GM12878 (cell line): ENCODE measurements around the gene BHLHA15. TPM values are rescaled to one million over a fixed set of nuclear protein-coding genes. Genes with fewer than 3 reads are reported as not detected.

Experiments
- ATAC-seq: fragments of 200-7000 bp; cut with Tn5 transposase; 3 replicates; pipeline ENCODE4 v1.9.1; 2020; ENCODE audit warnings: mild to moderate bottlenecking, moderate library complexity
- BruUV-seq: library from RNA; stranded (reverse); fragments of 400-500 nt; replicated peaks from 2 replicates; lab custom pipeline; 2021; lab: Mats Ljungman, UMichigan
- CTCF ChIA-PET: fragments of 300-600 bp; sonication (Branson Sonifier 250); formaldehyde crosslinking; extraction: SDS; loops from one replicate; lab custom pipeline; 2021; ENCODE audit warnings: inconsistent platforms; lab: Yijun Ruan, JAX
- POLR2A ChIA-PET: fragments of 350-600 bp; formaldehyde crosslinking; extraction: SDS; loops from one replicate; lab custom pipeline; 2021; ENCODE audit warnings: inconsistent platforms; lab: Charles Lee
- RAD21 ChIA-PET: fragments of 300-600 bp; sonication (Branson Sonifier 250); formaldehyde crosslinking; loops from one replicate; lab custom pipeline; 2023; ENCODE audit warnings: antibody characterized with exemption; ENCODE audit not compliant: unreplicated experiment; lab: Charles Lee
- SMC1A ChIA-PET: fragments of 300-600 bp; sonication (Branson Sonifier 250); formaldehyde crosslinking; loops from one replicate; lab custom pipeline; 2023; ENCODE audit not compliant: unreplicated experiment, uncharacterized antibody; lab: Charles Lee
- DNase-seq: peaks from one replicate; pipeline ENCODE4 v3.0.0-alpha.2; 2011; ENCODE audit warnings: low read depth, low spot score
- FAIRE-seq: peaks from 3 replicates; lab custom pipeline; 2011; peaks lifted over from hg19 to GRCh38; lab: Jason Lieb, UNC
- H2AFZ ChIP-seq: 2 replicates; pipeline ENCODE4 v1.6.0; 2011; ENCODE audit warnings: low read depth, low read length, control low read depth; ENCODE audit not compliant: control insufficient read depth
- H3K27ac ChIP-seq: 2 replicates; pipeline ENCODE4 v1.5.1; 2011; ENCODE audit warnings: control low read depth; ENCODE audit not compliant: control insufficient read depth, insufficient read depth
- H3K27me3 ChIP-seq, 2 experiments: replicated peaks in 1 of 2; 2 replicates each; pipeline versions ENCODE4 v1.6.0 to v1.6.1; 2011; ENCODE audit warnings: low read length in 1 of 2; ENCODE audit not compliant: control insufficient read depth in 2 of 2, insufficient read depth in 2 of 2
- H3K36me3 ChIP-seq, 2 experiments: 2 replicates each; pipeline ENCODE4 v1.5.1; 2011; ENCODE audit warnings: low read length in 1 of 2; ENCODE audit not compliant: control insufficient read depth in 2 of 2, insufficient read depth in 2 of 2
- H3K4me1 ChIP-seq: 2 replicates; pipeline ENCODE4 v1.6.1; 2011; ENCODE audit warnings: mild to moderate bottlenecking, low read length, moderate library complexity, mixed read lengths; ENCODE audit not compliant: control insufficient read depth, insufficient read depth
- H3K4me2 ChIP-seq: 2 replicates; pipeline ENCODE4 v1.6.0; 2011; ENCODE audit warnings: control low read depth; ENCODE audit not compliant: control insufficient read depth, insufficient read depth
- H3K4me3 ChIP-seq: fragments of 200-600 bp; sonication (generic); 2 replicates; pipeline ENCODE4 v1.5.1; 2016
- H3K79me2 ChIP-seq: 2 replicates; pipeline ENCODE4 v1.6.0; 2011; ENCODE audit warnings: low read length; ENCODE audit not compliant: control insufficient read depth, insufficient read depth
- H3K9ac ChIP-seq: 2 replicates; pipeline ENCODE4 v1.8.0; 2011; ENCODE audit warnings: low read length, control low read depth, mixed read lengths; ENCODE audit not compliant: control insufficient read depth, insufficient read depth
- H3K9me3 ChIP-seq: replicated peaks from 3 replicates; pipeline ENCODE4 v1.5.1; 2011; ENCODE audit warnings: mild to moderate bottlenecking, low read length; ENCODE audit not compliant: control insufficient read depth, insufficient read depth
- H4K20me1 ChIP-seq: 2 replicates; pipeline ENCODE4 v1.6.0; 2011; ENCODE audit not compliant: control insufficient read depth, insufficient read depth
- CHD4 ChIP-seq: fragments of 200-600 bp; sonication (generic); IDR thresholded peaks from 2 replicates; pipeline ENCODE4 v1.6.1; 2016; ENCODE audit warnings: mild to moderate bottlenecking
- CUX1 ChIP-seq: IDR thresholded peaks from 2 replicates; pipeline ENCODE4 v1.6.1; 2012; ENCODE audit warnings: improper control_type of control experiment, low read depth, low read length; ENCODE audit not compliant: insufficient replicate concordance
- E4F1 ChIP-seq: fragments of 450-650 bp; IDR thresholded peaks from 2 replicates; pipeline ENCODE4 v1.6.1; 2018; ENCODE audit warnings: borderline replicate concordance, mild to moderate bottlenecking; ENCODE audit not compliant: partially characterized antibody
- MEF2A ChIP-seq: IDR thresholded peaks from 2 replicates; pipeline ENCODE4 v1.6.1; 2011; ENCODE audit warnings: low read depth, mild to moderate bottlenecking, low read length, moderate library complexity; ENCODE audit not compliant: insufficient read depth
- NR2F1 ChIP-seq: fragments of 450-650 bp; conservative IDR thresholded peaks from 2 replicates; pipeline ENCODE4 v1.6.1; 2017; ENCODE audit warnings: mild to moderate bottlenecking
- POU2F2 ChIP-seq: IDR thresholded peaks from 3 replicates; pipeline ENCODE4 v1.6.1; 2011; ENCODE audit warnings: low read depth, mild to moderate bottlenecking, low read length, borderline replicate concordance
- WGBS: methylation state at CpG from one replicate; pipeline ENCODE4 v1.1.6; 2016; ENCODE audit warnings: low lambda C conversion rate; ENCODE audit not compliant: insufficient replicate concordance, insufficient coverage; ENCODE audit errors: missing lambda C conversion rate; 5-methylcytosine and 5-hydroxymethylcytosine counted together
- in situ Hi-C: fragments of 300-500 bp; cut with MboI; formaldehyde crosslinking; loops from 9 replicates; pipeline ENCODE4 v1.14.3; 2018; ENCODE audit warnings: mixed read lengths
- intact Hi-C: fragments of 100-400 bp; cut with micrococcal nuclease; formaldehyde crosslinking; loops from one replicate; pipeline ENCODE4 v1.14.2; 2022; ENCODE audit not compliant: unreplicated experiment
- polyA plus RNA-seq, 11 experiments: library from polyadenylated mRNA; depleted of rRNA in 4 of 11; unstranded in 6 of 11; stranded (reverse) in 5 of 11; fragments of >200 nt; fragmentation: Nextera tagmentation in 4 of 11; fragmentation: Illumina TruSeq in 1 of 11; extraction: Ambion mirVana in 4 of 11; extraction: Trizol in 1 of 11; gene quantifications; 1 replicate in 1 of 11; 2 replicates in 10 of 11; pipeline versions ENCODE4 v1.2.1 to v1.2.3, GENCODE V29; 2011 to 2016; ENCODE audit warnings: inconsistent platforms in 2 of 11, missing spikeins in 2 of 11, low read depth in 1 of 11
- total RNA-seq, 4 experiments: library from RNA; depleted of rRNA in 3 of 4; stranded (reverse); fragments of >200 nt in 3 of 4; fragmentation: Illumina TruSeq in 1 of 4; extraction: Trizol in 1 of 4; gene quantifications; 2 replicates each; pipeline versions ENCODE4 v1.2.1 to v1.2.3, GENCODE V29; 2013 to 2021

BHLHA15 gene
- total and polyA plus RNA-seq, 10 of the 15 experiments (the other 5 are each of a cell fraction or from before 2014, with no cell fraction given): 0.54 to 4.2 (median 2.5) TPM; not detected in 4

GRCh38 chr7:98241674-98242241 is 30.5 kb downstream of the BHLHA15 start:
- Histone ChIP-seq H3K9me3 (no peaks in the 10 kb centered on the region), H3K4me2 (no peak overlapping the region), H2AFZ (no peak overlapping the region), H3K4me3 (no peak overlapping the region), H3K9ac (no peak overlapping the region), H3K27ac (no peak overlapping the region), H3K79me2 (no peaks in the 10 kb centered on the region), H3K27me3 (no peaks in the 10 kb centered on the region), H3K36me3 (no peaks in the 10 kb centered on the region), H3K4me1 (no peaks in the 10 kb centered on the region), H4K20me1 (no peaks in the 10 kb centered on the region)
- in situ Hi-C loops (loop anchor here (5.0 kb wide), 1 partner anchor 219 kb away; no protein-coding TSS in a partner anchor), intact Hi-C loops (loop anchor here (1.0 to 2.0 kb wide), 2 partner anchors 73 to 220 kb away; no protein-coding TSS in a partner anchor)
- ATAC-seq: peak; percentile 50
- WGBS: 73% methylated on average over 16 of the region's 16 CpGs
- no TSS peak for BruUV-seq
- RAD21 ChIA-PET: interaction anchor here (0.7 kb wide), 1 partner anchor 39 kb away, joined by 3 read pairs; no protein-coding TSS in a partner anchor
- no peak for DNase-seq
- FAIRE-seq: no peak
- CTCF ChIA-PET: interaction anchor here (0.6 to 1.4 kb wide), 4 partner anchors 9 to 220 kb away, joined by 3 to 6 read pairs (median 3); partner anchors contain the start of gene LMTK2
- POLR2A ChIA-PET: no interaction called here
- SMC1A ChIA-PET: interaction anchor here (0.8 kb wide), 1 partner anchor 131 kb away, joined by 3 read pairs; no protein-coding TSS in a partner anchor
- TF ChIP-seq MEF2A (no peak), POU2F2 (no peak)
- TF ChIP-seq, all 136 proteins: peak for 0

- FAIRE-seq: peak; percentile 64
- TF ChIP-seq E4F1 (no peak), CHD4 (no peak), NR2F1 (no peak), CUX1 (no peak)
- ATAC-seq: no peak
- Histone ChIP-seq H3K9me3 (no peaks in the 10 kb centered on the region), H3K36me3 (no peaks in the 10 kb centered on the region), H3K9ac (no peak overlapping the region), H3K27ac (no peak overlapping the region), H3K4me1 (no peaks in the 10 kb centered on the region), H3K79me2 (no peaks in the 10 kb centered on the region), H2AFZ (no peak overlapping the region), H4K20me1 (no peaks in the 10 kb centered on the region), H3K4me3 (no peak overlapping the region), H3K4me2 (no peak overlapping the region), H3K27me3 (no peaks in the 10 kb centered on the region)
- ChIA-PET SMC1A (interaction anchor here (0.8 kb wide), 1 partner anchor 132 kb away, joined by 3 read pairs; no protein-coding TSS in a partner anchor), CTCF (interaction anchor here (1.1 to 1.4 kb wide), 2 partner anchors 74 to 136 kb away, joined by 3 to 6 read pairs; partner anchors contain the start of gene LMTK2), POLR2A (no interaction called here), RAD21 (no interaction called here)
- intact Hi-C loops: no loop called here
- DNase-seq: no peak
- in situ Hi-C loops: loop anchor here (5.0 kb wide), 1 partner anchor 220 kb away; no protein-coding TSS in a partner anchor
- no CpG with 5 or more reads among the region's 1 CpG for WGBS
- no TSS peak for BruUV-seq
Measured at GRCh38 chr7:98242342-98242741, 31.1 kb downstream of the BHLHA15 start.
